BE2C (cell line): ENCODE results near the gene HTT-AS. TPM values are rescaled to one million over a fixed set of nuclear protein-coding genes. Genes with fewer than 3 reads are reported as not detected.

Experiments used
- DNase-seq: peaks from one replicate; pipeline ENCODE4 v3.0.0-alpha.2; 2020
- H3K27me3 ChIP-seq: fragments of 250-450 bp; sonication (Bioruptor Pico); 2 replicates; pipeline ENCODE4 v1.5.1; 2020; ENCODE audit warnings: mild to moderate bottlenecking
- H3K36me3 ChIP-seq: fragments of 250-450 bp; sonication (Bioruptor Pico); 2 replicates; pipeline ENCODE4 v1.5.1; 2020; ENCODE audit warnings: mild to moderate bottlenecking
- H3K4me1 ChIP-seq: fragments of 250-450 bp; sonication (Bioruptor Pico); 2 replicates; pipeline ENCODE4 v1.5.1; 2020
- H3K4me3 ChIP-seq: 2 replicates; pipeline ENCODE4 v1.5.1; 2011; ENCODE audit warnings: low read depth, low read length
- H3K9me3 ChIP-seq: fragments of 250-450 bp; sonication (Bioruptor Pico); 2 replicates; pipeline ENCODE4 v1.5.1; 2020
- polyA plus RNA-seq: library from polyadenylated mRNA; unstranded; fragments of >200 nt; gene quantifications from one replicate; pipeline ENCODE4 v1.2.1, GENCODE V29; 2012; ENCODE audit warnings: low read depth, missing spikeins; ENCODE audit not compliant: insufficient read length, insufficient read depth
- TF ChIP-seq, protein P1 (sequence below): IDR thresholded peaks from 2 replicates; pipeline ENCODE4 v1.5.1; 2012; ENCODE audit warnings: mild to moderate bottlenecking, low read depth, low read length

Gene HTT-AS
- polyA plus RNA-seq: not detected

GRCh38 chr4:3074078-3074845, at the start of gene HTT-AS, which contains the start of gene HTT:
Gene HTT-AS, minus strand, starts transcription at chr4:3074538.
Gene HTT, plus strand, starts transcription at chr4:3074681. Its CDS starts 145 bp downstream, at chr4:3074826.
- H3K4me3 ChIP-seq: peak within 1 kb of the TSS; percentile 93
- DNase-seq: peak; percentile 99

DNA sequence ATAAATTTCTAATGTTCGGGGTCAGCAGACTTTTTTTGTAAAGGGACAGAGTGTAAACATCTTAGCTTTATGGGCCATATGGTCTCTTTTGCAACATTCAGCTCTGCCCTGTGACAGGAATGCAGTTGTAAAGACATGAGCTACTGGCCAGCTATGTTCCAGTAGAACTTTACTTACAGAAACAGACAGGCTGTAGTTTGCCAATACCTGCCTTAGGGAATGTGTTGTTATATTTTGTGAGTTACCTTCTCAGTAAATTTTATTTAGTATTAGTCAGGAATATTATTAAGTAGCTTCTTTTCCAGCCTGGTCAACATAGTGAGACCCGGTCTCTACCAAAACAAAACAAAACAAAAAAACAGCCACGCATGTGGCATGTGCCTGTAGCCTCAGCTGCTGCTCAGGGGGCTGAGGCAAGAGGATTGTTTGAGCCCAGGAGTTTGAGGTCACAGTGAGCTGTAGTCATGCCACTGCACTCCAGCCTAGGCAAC, 48.9 kb upstream of the HTT-AS start:
- peaks cover 18% of the 10 kb centered on the region for H3K36me3 ChIP-seq

More at GRCh38 chr4:3074078-3074845, at the start of gene HTT-AS, which contains the start of gene HTT:
- no peaks in the 10 kb centered on the region for H3K27me3 ChIP-seq
- H3K4me1 ChIP-seq: no peaks in the 10 kb centered on the region
- no peaks in the 10 kb centered on the region for H3K9me3 ChIP-seq
- H3K36me3 ChIP-seq: no peaks in the 10 kb centered on the region
- TF ChIP-seq, protein P1, sequence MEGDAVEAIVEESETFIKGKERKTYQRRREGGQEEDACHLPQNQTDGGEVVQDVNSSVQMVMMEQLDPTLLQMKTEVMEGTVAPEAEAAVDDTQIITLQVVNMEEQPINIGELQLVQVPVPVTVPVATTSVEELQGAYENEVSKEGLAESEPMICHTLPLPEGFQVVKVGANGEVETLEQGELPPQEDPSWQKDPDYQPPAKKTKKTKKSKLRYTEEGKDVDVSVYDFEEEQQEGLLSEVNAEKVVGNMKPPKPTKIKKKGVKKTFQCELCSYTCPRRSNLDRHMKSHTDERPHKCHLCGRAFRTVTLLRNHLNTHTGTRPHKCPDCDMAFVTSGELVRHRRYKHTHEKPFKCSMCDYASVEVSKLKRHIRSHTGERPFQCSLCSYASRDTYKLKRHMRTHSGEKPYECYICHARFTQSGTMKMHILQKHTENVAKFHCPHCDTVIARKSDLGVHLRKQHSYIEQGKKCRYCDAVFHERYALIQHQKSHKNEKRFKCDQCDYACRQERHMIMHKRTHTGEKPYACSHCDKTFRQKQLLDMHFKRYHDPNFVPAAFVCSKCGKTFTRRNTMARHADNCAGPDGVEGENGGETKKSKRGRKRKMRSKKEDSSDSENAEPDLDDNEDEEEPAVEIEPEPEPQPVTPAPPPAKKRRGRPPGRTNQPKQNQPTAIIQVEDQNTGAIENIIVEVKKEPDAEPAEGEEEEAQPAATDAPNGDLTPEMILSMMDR: 0 out of 2 replicates have a peak, but pooled peaks have one; percentile 18

GRCh38 chr4:3122081-3122563, 47.8 kb upstream of the HTT-AS start:
- Histone ChIP-seq H3K4me1 (no peaks in the 10 kb centered on the region; the same call in 1 of the 2 replicates), H3K27me3 (no peaks in the 10 kb centered on the region), H3K4me3 (no peak overlapping the region), H3K36me3 (peaks cover 19% of the 10 kb centered on the region), H3K9me3 (no peaks in the 10 kb centered on the region)
- TF ChIP-seq, protein P1: no peak
- DNase-seq: no peak

More for the DNA sequence above, 48.9 kb upstream of the HTT-AS start:
- Histone ChIP-seq H3K4me3 (no peak overlapping the region), H3K27me3 (no peaks in the 10 kb centered on the region), H3K4me1 (no peaks in the 10 kb centered on the region; the same call in 1 of the 2 replicates), H3K9me3 (no peaks in the 10 kb centered on the region)
- no peak for DNase-seq
- TF ChIP-seq, protein P1: no peak

- DNase-seq: no peak
- TF ChIP-seq, protein P1: no peak
- H3K4me3 ChIP-seq: no peak overlapping the region
- no peaks in the 10 kb centered on the region for H3K9me3 ChIP-seq
- H3K27me3 ChIP-seq: no peaks in the 10 kb centered on the region
- peaks cover 18% of the 10 kb centered on the region for H3K36me3 ChIP-seq
- H3K4me1 ChIP-seq: no peaks in the 10 kb centered on the region; the same call in 1 of the 2 replicates
Measured at GRCh38 chr4:3121596-3121995, 47.3 kb upstream of the HTT-AS start.

GRCh38 chr4:3121110-3121509, 46.8 kb upstream of the HTT-AS start:
- H3K36me3 ChIP-seq: peaks cover 22% of the 10 kb centered on the region
- no peak for DNase-seq
- TF ChIP-seq, protein P1: no peak
- H3K9me3 ChIP-seq: no peaks in the 10 kb centered on the region
- H3K4me1 ChIP-seq: no peaks in the 10 kb centered on the region; the same call in 1 of the 2 replicates
- no peaks in the 10 kb centered on the region for H3K27me3 ChIP-seq
- no peak overlapping the region for H3K4me3 ChIP-seq
